Osteocyte (in vitro differentiated cells): ENCODE data around the gene PITPNM3. TPM values are rescaled to one million over a fixed set of nuclear protein-coding genes. Genes with fewer than 3 reads are reported as not detected.

Experiments
- DNase-seq: peaks from one replicate; pipeline ENCODE4 v3.0.0; 2021; ENCODE audit warnings: mixed read lengths; ENCODE audit not compliant: unreplicated experiment; ENCODE audit errors: extremely low spot score
- H3K27ac Mint-ChIP-seq: one replicate; pipeline ENCODE4 v1.8.0; 2021; ENCODE audit warnings: mild to moderate bottlenecking, mixed read lengths; ENCODE audit not compliant: unreplicated experiment
- H3K27me3 Mint-ChIP-seq: one replicate; pipeline ENCODE4 v1.8.0; 2021; ENCODE audit warnings: mixed read lengths; ENCODE audit not compliant: unreplicated experiment
- H3K36me3 Mint-ChIP-seq: one replicate; pipeline ENCODE4 v1.8.0; 2021; ENCODE audit warnings: mixed read lengths; ENCODE audit not compliant: unreplicated experiment
- H3K4me1 Mint-ChIP-seq: one replicate; pipeline ENCODE4 v1.8.0; 2021; ENCODE audit warnings: mixed read lengths; ENCODE audit not compliant: unreplicated experiment
- H3K4me3 Mint-ChIP-seq: one replicate; pipeline ENCODE4 v1.8.0; 2021; ENCODE audit warnings: mild to moderate bottlenecking, moderate library complexity, mixed read lengths; ENCODE audit not compliant: unreplicated experiment
- H3K9me3 Mint-ChIP-seq: one replicate; pipeline ENCODE4 v1.8.0; 2021; ENCODE audit warnings: mixed read lengths; ENCODE audit not compliant: unreplicated experiment
- CTCF ChIP-seq: fragments of 200-600 bp; sonication (generic); IDR thresholded peaks from 2 replicates; pipeline ENCODE4 v1.5.0; 2021; ENCODE audit warnings: antibody characterized with exemption, mild to moderate bottlenecking, moderate library complexity
- total RNA-seq: library from RNA; stranded (reverse); gene quantifications from 2 replicates; pipeline ENCODE4 v1.2.1, GENCODE V29; 2021

The PITPNM3 gene
- total RNA-seq, 1 donor from 2014 or later = 0.94 TPM

DNA sequence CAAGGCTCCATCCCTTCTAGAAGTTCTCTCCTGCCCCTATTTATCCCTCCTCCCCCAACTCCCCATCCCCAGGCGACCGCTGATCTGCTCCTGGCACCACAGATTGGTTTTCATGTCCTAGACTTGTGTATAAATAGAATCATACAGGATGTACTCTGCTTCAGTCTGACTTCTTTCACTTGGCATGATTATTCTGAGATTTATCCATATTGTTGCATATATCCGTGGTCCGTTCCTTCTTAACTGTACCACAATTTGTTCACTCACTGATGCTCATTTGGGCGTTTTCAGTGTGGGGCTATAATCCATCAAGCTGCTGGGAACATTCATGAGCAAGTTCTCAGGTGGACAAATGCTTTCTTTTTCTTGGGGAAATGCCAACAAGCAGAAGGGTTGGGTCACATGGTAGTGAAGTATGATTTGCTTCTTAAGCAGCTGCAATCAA lies 23.9 kb downstream of the PITPNM3 start:
- TF ChIP-seq CTCF = no peak
- no peaks in the 10 kb centered on the region for H3K9me3 Mint-ChIP-seq
- no peak overlapping the region for H3K4me3 Mint-ChIP-seq
- H3K36me3 Mint-ChIP-seq = no peaks in the 10 kb centered on the region
- peaks cover 4% of the 10 kb centered on the region for H3K27me3 Mint-ChIP-seq
- no peak overlapping the region for H3K27ac Mint-ChIP-seq
- DNase-seq = no peak
- H3K4me1 Mint-ChIP-seq = no peaks in the 10 kb centered on the region

DNA sequence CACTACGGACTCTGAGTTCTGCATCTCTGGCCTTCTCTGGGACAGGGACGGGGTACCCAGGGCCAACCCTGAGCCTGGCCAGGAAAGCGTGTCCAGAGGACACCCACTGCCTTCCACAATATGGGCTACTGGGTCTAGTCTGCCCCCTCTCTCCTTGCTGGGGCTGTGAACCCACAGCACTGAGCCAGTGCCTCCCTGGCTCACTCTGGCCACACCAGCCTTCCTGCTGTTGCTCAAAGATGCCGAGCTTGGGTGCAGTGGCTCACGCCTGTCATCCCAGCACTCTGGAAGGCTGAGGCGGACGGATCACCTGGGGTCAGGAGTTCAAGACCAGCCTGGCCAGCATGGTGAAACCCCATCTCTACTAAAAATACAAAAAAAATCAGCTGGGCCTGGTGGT lies 24.8 kb downstream of the PITPNM3 start:
- H3K27ac Mint-ChIP-seq = no peak overlapping the region
- H3K36me3 Mint-ChIP-seq = no peaks in the 10 kb centered on the region
- no peak for DNase-seq
- no peaks in the 10 kb centered on the region for H3K9me3 Mint-ChIP-seq
- H3K4me3 Mint-ChIP-seq = no peak overlapping the region
- no peaks in the 10 kb centered on the region for H3K4me1 Mint-ChIP-seq
- TF ChIP-seq CTCF = no peak
- peaks cover 4% of the 10 kb centered on the region for H3K27me3 Mint-ChIP-seq

DNA sequence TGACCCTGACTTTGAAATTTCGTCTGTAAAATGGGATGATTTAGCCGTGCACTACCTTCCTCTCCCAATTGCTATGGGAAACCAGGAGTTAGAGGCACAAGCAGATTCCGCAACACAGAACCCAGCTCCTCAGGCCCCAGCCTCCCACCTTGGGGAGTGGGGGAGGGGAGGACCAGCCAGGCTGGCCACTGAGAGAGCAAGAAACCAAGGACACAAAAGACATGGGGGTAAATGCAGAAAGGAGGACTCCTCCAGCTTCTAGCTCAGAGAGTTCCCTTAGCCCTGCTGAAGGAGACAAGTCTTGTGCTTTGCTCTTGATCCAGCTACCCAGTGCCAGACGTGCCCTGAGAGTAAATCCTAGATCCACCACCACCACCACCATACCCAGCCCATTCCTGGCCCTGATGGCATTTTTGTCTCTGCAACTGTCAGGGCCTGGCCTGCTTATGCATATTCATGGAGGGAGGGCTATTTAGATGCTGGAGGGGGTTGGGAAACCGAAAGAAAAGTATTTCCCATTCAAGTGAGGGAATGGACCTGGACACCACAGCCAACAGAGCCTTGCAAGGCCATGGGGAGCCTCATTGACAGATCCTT lies 25.9 kb downstream of the PITPNM3 start:
- TF ChIP-seq CTCF = no peak
- no peak for DNase-seq

DNA sequence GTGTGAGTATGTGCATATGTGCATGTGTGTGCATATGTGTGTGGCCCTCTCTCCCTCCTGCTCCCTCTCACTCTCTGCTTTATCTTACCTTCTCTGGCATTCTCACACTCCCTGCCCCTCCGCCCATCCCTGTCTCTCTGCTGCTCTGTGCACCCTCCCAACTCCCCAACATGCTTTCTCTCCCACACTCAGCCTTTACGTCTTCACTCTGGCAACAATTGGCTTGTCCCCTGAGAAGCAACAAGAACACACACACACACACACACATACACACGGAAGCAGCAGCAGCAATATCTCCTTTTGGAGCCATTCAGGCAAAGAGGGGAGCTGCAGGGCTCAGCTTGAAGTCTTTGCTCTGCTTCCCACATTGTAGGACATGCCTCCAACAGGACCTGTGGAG lies 27.8 kb downstream of the PITPNM3 start:
- no peak for TF ChIP-seq CTCF
- no peaks in the 10 kb centered on the region for H3K4me1 Mint-ChIP-seq
- H3K27ac Mint-ChIP-seq = no peak overlapping the region
- no peak for DNase-seq
- H3K4me3 Mint-ChIP-seq = no peak overlapping the region
- no peaks in the 10 kb centered on the region for H3K9me3 Mint-ChIP-seq
- peaks cover 4% of the 10 kb centered on the region for H3K27me3 Mint-ChIP-seq
- no peaks in the 10 kb centered on the region for H3K36me3 Mint-ChIP-seq

More for the DNA sequence above, 25.9 kb downstream of the PITPNM3 start:
- Mint-ChIP-seq H3K36me3 (no peaks in the 10 kb centered on the region), H3K27me3 (peaks cover 4% of the 10 kb centered on the region), H3K4me3 (no peak overlapping the region), H3K9me3 (no peaks in the 10 kb centered on the region), H3K27ac (no peak overlapping the region), H3K4me1 (no peaks in the 10 kb centered on the region)

GRCh38 chr17:6526362-6527152 lies 29.8 kb downstream of the PITPNM3 start:
- Mint-ChIP-seq H3K36me3 (no peaks in the 10 kb centered on the region), H3K4me1 (peaks cover 4% of the 10 kb centered on the region), H3K4me3 (no peak overlapping the region), H3K9me3 (no peaks in the 10 kb centered on the region), H3K27ac (no peak overlapping the region), H3K27me3 (no peaks in the 10 kb centered on the region)
- DNase-seq = no peak
- no peak for TF ChIP-seq CTCF
